Omental fat pad (tissue), 4 donors: Measurements from ENCODE around the gene MST1. TPM values are rescaled to one million over a fixed set of nuclear protein-coding genes. Genes with fewer than 3 reads are reported as not detected.
A peak's percentile ranks its signal among the peaks of the same experiment; 100 is the strongest.

Experiments used
- ATAC-seq: fragments of 150-250 bp; one replicate; pipeline ENCODE4 v1.9.1; 2016; ENCODE audit warnings: mild to moderate bottlenecking, moderate library complexity; ENCODE audit not compliant: low FRiP score
- DNase-seq: peaks from one replicate; pipeline ENCODE4 v3.0.0-alpha.2; 2019; ENCODE audit warnings: low spot score
- CTCF ChIP-seq, 3 donors: fragments of 450-650 bp; IDR thresholded peaks; one replicate each; pipeline ENCODE4 v1.5.1; 2016 to 2017; ENCODE audit warnings: antibody characterized with exemption in 3 of 3, mild to moderate bottlenecking in 3 of 3, moderate library complexity in 2 of 3
- total RNA-seq, 4 donors: library from RNA; depleted of rRNA; stranded (reverse); fragments of >200 nt; gene quantifications; one replicate each; pipeline ENCODE4 v1.1.0, GENCODE V29; 2016

MST1 gene
- total RNA-seq, 4 donors from 2014 or later = 3.5 to 94.1 (median 25.0) TPM

- ATAC-seq = no peak
- DNase-seq = no peak
- TF ChIP-seq CTCF (IDR thresholded peaks at IDR 0.05) = no peak
These were observed 33.6 kb upstream of the MST1 start for GRCh38 chr3:49722896-49723295.

GRCh38 chr3:49721896-49722781 lies 32.9 kb upstream of the MST1 start:
- DNase-seq = no peak
- no peak for ATAC-seq

GRCh38 chr3:49721596-49721895 lies 32.3 kb upstream of the MST1 start:
- no peak for ATAC-seq
- no peak for DNase-seq

More at GRCh38 chr3:49721896-49722781, 32.9 kb upstream of the MST1 start:
- no peak for TF ChIP-seq CTCF (IDR thresholded peaks at IDR 0.05)

GRCh38 chr3:49720855-49721595 lies 31.8 kb upstream of the MST1 start:
- no peak for TF ChIP-seq CTCF (IDR thresholded peaks at IDR 0.05)
- ATAC-seq = no peak
- no peak for DNase-seq

More at GRCh38 chr3:49721596-49721895, 32.3 kb upstream of the MST1 start:
- no peak for TF ChIP-seq CTCF (IDR thresholded peaks at IDR 0.05)

GRCh38 chr3:49719214-49719884 lies 30.1 kb upstream of the MST1 start, which contains the start of gene AMIGO3:
TSS of gene AMIGO3 (minus strand) at chr3:49719684. CDS start at chr3:49719465, 219 bp downstream.
- TF ChIP-seq CTCF (IDR thresholded peaks at IDR 0.05) = peak in 1 of 3 donors; percentile 22
- DNase-seq (peak; percentile 95), ATAC-seq (peak; percentile 83)

- DNase-seq = no peak
- no peak for TF ChIP-seq CTCF (IDR thresholded peaks at IDR 0.05)
- no peak for ATAC-seq
These were observed 29.6 kb upstream of the MST1 start for GRCh38 chr3:49718858-49719213.
